Heart left ventricle (tissue), 16 donors: ENCODE measurements around the gene KRT74. TPM values are rescaled to one million over a fixed set of nuclear protein-coding genes. Genes with fewer than 3 reads are reported as not detected.

Experiments used
- ATAC-seq, 4 donors: fragments of 200-7000 bp; cut with Tn5 transposase; one replicate each; pipeline ENCODE4 v1.9.1; 2020 to 2022; ENCODE audit warnings: moderate library complexity in 4 of 4, mild to moderate bottlenecking in 3 of 4, moderate number of reproducible peaks in 1 of 4
- DNase-seq, 5 donors: peaks; one replicate each; pipeline ENCODE4 v3.0.0-alpha.2; 2020
- H3K27ac ChIP-seq, 12 donors: fragments of 200-600 bp; sonication (generic) in 4 of 12; one replicate each; pipeline versions ENCODE4 v1.5.0 to v1.8.0; 2016 to 2022; ENCODE audit warnings: mild to moderate bottlenecking in 2 of 12
- H3K27me3 ChIP-seq, 9 donors: fragments of 200-600 bp; sonication (generic) in 2 of 9; one replicate each; pipeline versions ENCODE4 v1.5.1 to v1.8.0; 2016 to 2022; ENCODE audit warnings: mild to moderate bottlenecking in 3 of 9
- H3K36me3 ChIP-seq, 9 donors: fragments of 200-600 bp; sonication (generic) in 2 of 9; one replicate each; pipeline versions ENCODE4 v1.5.0 to v1.8.0; 2018 to 2022; ENCODE audit warnings: mild to moderate bottlenecking in 2 of 9
- H3K4me1 ChIP-seq, 12 donors: fragments of 200-600 bp; sonication (generic) in 4 of 12; one replicate each; pipeline versions ENCODE4 v1.5.0 to v1.8.0; 2016 to 2022; ENCODE audit warnings: mild to moderate bottlenecking in 3 of 12
- H3K4me3 ChIP-seq, 12 donors: fragments of 200-600 bp; sonication (generic) in 4 of 12; one replicate each; pipeline versions ENCODE4 v1.5.0 to v1.8.0; 2017 to 2022; ENCODE audit warnings: mild to moderate bottlenecking in 9 of 12, moderate library complexity in 4 of 12
- H3K9me3 ChIP-seq, 12 donors: fragments of 200-600 bp; sonication (generic) in 4 of 12; one replicate each; pipeline versions ENCODE4 v1.5.0 to v1.8.0; 2016 to 2022; ENCODE audit warnings: mild to moderate bottlenecking in 1 of 12
- POLR2A ChIP-seq, 2 donors: fragments of 450-650 bp; IDR thresholded peaks; one replicate each; pipeline ENCODE4 v1.6.1; 2017; ENCODE audit warnings: antibody characterized with exemption in 2 of 2, mild to moderate bottlenecking in 2 of 2, moderate library complexity in 2 of 2
- WGBS, 4 donors: extraction: QIAGEN DNeasy Blood & Tissue Kit in 2 of 4; methylation state at CpG; one replicate each; pipeline versions ENCODE4 v1.1.5 to v1.1.7; 2013 to 2018; 5-methylcytosine and 5-hydroxymethylcytosine counted together
- intact Hi-C, 10 donors: fragments of 100-400 bp; cut with DNase I; formaldehyde crosslinking; loops; one replicate each; pipeline versions ENCODE4 v1.11.1 to v1.14.2; 2022
- polyA plus RNA-seq, 2 donors: library from polyadenylated mRNA; stranded (reverse); fragments of 200-250 nt; gene quantifications; one replicate each; pipeline ENCODE4 v1.2.3, GENCODE V29; 2013
- total RNA-seq, 9 donors: library from RNA; depleted of rRNA in 2 of 9; stranded (reverse); fragments of >200 nt in 2 of 9; fragmentation: NEBNext Ultra II Directional in 3 of 9; extraction: Animal tissue kit (Norgen Biotek cat#: 25700) in 3 of 9; gene quantifications; one replicate each; pipeline versions ENCODE4 v1.1.0 to v1.2.4, GENCODE V29; 2016 to 2023
- TF ChIP-seq, protein P1 (sequence below), 12 donors: fragments of 200-600 bp; sonication (generic) in 4 of 12; IDR thresholded peaks; one replicate each; pipeline versions ENCODE4 v1.5.0 to v1.8.0; 2018 to 2022; ENCODE audit warnings: antibody characterized with exemption in 12 of 12, mild to moderate bottlenecking in 5 of 12
- donor health status: ischemic (EF 13 %, LVEDD 7.1; RV severe dilation, severe dysfunction).
- donor health status: healthy with polysubstance abuse.
- donor health status: DM: no; HTN: yes; CAD: no.
- donor health status: DM: no; HTN: no; CAD: no.
- donor health status: ischemic (EF 25% LVEDD 6.9; RV normal size, moderate dysfunction).
- donor health status: ischemic (EF 25% LVEDD 5.7; RV mildly dilated, moderate dysfunction).
- donor health status: healthy.
- donor health status: DM: yes; HTN: yes; CAD: no.
- donor health status: ischemic (EF 35%, LVEDD 5.7; RV mildly dilated, moderate dysfunction).
- donor health status: nonischemic (EF 11% LVEDD 7.7; RV severe dilation, severe dysfunction).
- donor health status: DM: yes; HTN: yes; CAD: no.
- donor health status: PGD.
- donor health status: ischemic (EF 29% LVEDD 5.4; RV normal size, mild dysfunction).
- donor health status: nonischemic (EF 23%, LVEDD 6.1; RV moderate dilation, normal function).

Gene KRT74
- total and polyA plus RNA-seq, 11 donors = not detected

DNA sequence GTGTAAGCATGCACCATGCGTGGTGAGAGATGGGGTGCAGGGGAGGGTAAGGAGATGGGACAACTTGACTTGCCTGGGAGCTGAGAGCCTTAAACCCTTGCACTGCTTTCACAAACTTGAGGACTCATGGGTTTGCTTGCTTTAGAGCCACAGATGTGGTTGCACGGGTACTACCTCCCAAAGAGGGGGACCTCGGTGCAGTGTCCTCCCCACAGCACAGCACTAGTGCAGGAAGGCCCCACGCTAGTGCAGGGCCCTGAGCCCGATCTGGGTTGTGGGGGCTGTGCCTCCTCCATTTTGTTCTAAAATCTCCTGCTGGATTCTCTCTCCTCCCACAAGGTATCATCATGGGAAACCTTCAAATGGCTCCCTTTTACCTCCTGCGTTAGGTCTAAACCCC lies 16.4 kb upstream of the KRT74 start:
- intact Hi-C loops = no loop called here
- DNase-seq = no peak

DNA sequence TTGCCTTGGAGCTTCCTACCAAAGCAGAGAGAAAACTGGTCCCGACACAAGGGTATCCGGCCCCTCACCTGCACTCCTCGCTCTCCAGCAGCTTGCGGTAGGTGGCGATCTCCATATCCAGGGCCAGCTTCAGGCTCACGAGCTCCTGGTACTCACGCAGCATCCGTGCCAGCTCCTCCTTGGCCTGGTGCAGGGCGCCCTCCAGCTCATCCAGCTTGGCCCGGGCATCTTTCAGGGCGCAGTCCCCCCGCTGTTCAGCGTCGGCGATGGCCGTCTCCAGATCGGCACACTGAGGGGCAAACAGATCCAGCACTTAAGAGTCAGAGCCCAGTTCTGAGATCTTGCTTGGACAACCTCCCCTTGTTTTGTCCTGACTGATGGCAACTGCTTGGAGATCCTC lies 13.9 kb upstream of the KRT74 start:
- Histone ChIP-seq H3K4me3 (no peak overlapping the region), H3K36me3 (no peaks in the 10 kb centered on the region), H3K27ac (no peak overlapping the region), H3K27me3 (peaks cover 0 to 9% (median 0%) of the 10 kb centered on the region in 9 donors), H3K4me1 (no peaks in the 10 kb centered on the region), H3K9me3 (no peaks in the 10 kb centered on the region)
- intact Hi-C loops = loop anchor here in 7 of 10 donors (5.0 to 10.0 kb wide), 5 partner anchors 213 to 433 kb away; no protein-coding TSS in a partner anchor
- ATAC-seq (no peak), DNase-seq (no peak)
- no peak for TF ChIP-seq POLR2A (IDR thresholded peaks at IDR 0.05)
- TF ChIP-seq, protein P1, sequence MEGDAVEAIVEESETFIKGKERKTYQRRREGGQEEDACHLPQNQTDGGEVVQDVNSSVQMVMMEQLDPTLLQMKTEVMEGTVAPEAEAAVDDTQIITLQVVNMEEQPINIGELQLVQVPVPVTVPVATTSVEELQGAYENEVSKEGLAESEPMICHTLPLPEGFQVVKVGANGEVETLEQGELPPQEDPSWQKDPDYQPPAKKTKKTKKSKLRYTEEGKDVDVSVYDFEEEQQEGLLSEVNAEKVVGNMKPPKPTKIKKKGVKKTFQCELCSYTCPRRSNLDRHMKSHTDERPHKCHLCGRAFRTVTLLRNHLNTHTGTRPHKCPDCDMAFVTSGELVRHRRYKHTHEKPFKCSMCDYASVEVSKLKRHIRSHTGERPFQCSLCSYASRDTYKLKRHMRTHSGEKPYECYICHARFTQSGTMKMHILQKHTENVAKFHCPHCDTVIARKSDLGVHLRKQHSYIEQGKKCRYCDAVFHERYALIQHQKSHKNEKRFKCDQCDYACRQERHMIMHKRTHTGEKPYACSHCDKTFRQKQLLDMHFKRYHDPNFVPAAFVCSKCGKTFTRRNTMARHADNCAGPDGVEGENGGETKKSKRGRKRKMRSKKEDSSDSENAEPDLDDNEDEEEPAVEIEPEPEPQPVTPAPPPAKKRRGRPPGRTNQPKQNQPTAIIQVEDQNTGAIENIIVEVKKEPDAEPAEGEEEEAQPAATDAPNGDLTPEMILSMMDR (IDR thresholded peaks at IDR 0.05) = no peak
- whole genome bisulfite sequencing, 4 donors = 73 to 87% (median 75%) methylated on average over 15 to 17 of the region's 17 CpGs

More for the DNA sequence above, 16.4 kb upstream of the KRT74 start:
- 87 to 95% (median 90%) methylated on average over 6 of the region's 6 CpGs for WGBS, 4 donors
- H3K9me3 ChIP-seq = no peaks in the 10 kb centered on the region
- no peak for TF ChIP-seq POLR2A (IDR thresholded peaks at IDR 0.05)
- peaks cover 0 to 29% (median 0%) of the 10 kb centered on the region in 9 donors for H3K27me3 ChIP-seq
- no peak for ATAC-seq
- H3K4me1 ChIP-seq = no peaks in the 10 kb centered on the region
- H3K27ac ChIP-seq = no peak overlapping the region
- no peak overlapping the region for H3K4me3 ChIP-seq
- no peaks in the 10 kb centered on the region for H3K36me3 ChIP-seq

DNA sequence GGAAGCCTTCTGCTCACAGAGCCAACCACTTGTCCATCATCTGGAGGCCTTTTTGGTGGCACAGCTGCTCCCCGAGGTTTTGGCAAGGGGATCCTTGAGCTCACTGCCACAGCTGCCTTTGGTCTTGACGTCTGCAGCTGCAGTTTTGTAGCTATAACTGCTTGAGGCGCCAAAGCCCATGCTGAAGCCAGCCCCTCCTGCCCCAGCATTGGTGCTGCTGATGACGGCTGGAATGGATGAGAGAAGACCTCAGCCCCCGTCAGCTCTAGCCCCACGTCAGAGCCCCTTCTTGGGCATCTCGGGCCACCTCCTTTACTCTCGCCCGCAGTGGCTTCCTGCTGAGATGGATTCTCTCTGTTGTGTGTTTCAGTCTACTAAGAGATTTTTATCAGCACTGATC lies 12.3 kb upstream of the KRT74 start:
- no peak for DNase-seq
- H3K27ac ChIP-seq = no peak overlapping the region
- intact Hi-C loops = loop anchor here in 7 of 10 donors (5.0 to 10.0 kb wide), 5 partner anchors 211 to 431 kb away; no protein-coding TSS in a partner anchor
- H3K36me3 ChIP-seq = no peaks in the 10 kb centered on the region
- TF ChIP-seq, protein P1 (IDR thresholded peaks at IDR 0.05) = no peak
- TF ChIP-seq POLR2A (IDR thresholded peaks at IDR 0.05) = no peak
- H3K4me3 ChIP-seq = no peak overlapping the region
- WGBS, 4 donors = 63 to 74% (median 73%) methylated on average over 9 of the region's 9 CpGs
- H3K9me3 ChIP-seq = no peaks in the 10 kb centered on the region
- no peak for ATAC-seq
- H3K4me1 ChIP-seq = no peaks in the 10 kb centered on the region
- peaks cover 0 to 5% (median 0%) of the 10 kb centered on the region in 9 donors for H3K27me3 ChIP-seq

DNA sequence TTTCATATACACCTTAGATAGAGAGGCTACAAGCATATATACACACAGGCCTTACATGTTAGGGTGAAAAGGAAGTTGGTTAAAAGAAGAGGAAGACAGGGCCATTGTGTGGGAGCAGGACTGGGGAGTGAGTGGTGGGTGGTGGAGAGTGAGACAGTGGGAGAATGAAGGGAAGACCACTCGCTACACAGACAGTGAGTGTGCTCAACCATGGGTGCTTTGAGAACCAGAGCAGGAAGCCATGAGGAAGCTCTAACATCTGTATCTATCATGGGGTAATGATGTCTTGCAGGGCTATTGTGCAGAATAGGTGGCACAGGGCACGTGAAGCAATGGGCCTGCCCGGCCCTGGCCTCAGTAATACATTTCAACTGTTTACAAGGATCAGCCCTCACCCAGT lies 11.4 kb upstream of the KRT74 start:
- 84 to 89% (median 86%) methylated on average over 3 of the region's 3 CpGs for WGBS, 4 donors
- DNase-seq (no peak), ATAC-seq (no peak)
- H3K4me1 ChIP-seq = no peaks in the 10 kb centered on the region
- H3K36me3 ChIP-seq = no peaks in the 10 kb centered on the region
- no peak overlapping the region for H3K27ac ChIP-seq
- H3K4me3 ChIP-seq = no peak overlapping the region
- TF ChIP-seq, protein P1 (IDR thresholded peaks at IDR 0.05) = no peak
- TF ChIP-seq POLR2A (IDR thresholded peaks at IDR 0.05) = no peak
- H3K27me3 ChIP-seq = peaks cover 0 to 13% (median 0%) of the 10 kb centered on the region in 9 donors
- H3K9me3 ChIP-seq = no peaks in the 10 kb centered on the region
- intact Hi-C loops = loop anchor here in 7 of 10 donors (5.0 to 10.0 kb wide), 5 partner anchors 210 to 430 kb away; no protein-coding TSS in a partner anchor
